Activated T-cell treated with anti-CD3 and anti-CD28 coated beads for 48 hours (primary cell): ENCODE results near the gene BABAM1.

Experiments
- DNase-seq: peaks from one replicate; pipeline ENCODE4 v3.0.0-alpha.2; 2020; ENCODE audit warnings: low read depth

The BABAM1 gene

GRCh38 chr19:17303940-17304267 is 36.7 kb downstream of the BABAM1 start:
- DNase-seq, result no peak

GRCh38 chr19:17304386-17305215 is 37.4 kb downstream of the BABAM1 start:
- DNase-seq, result no peak

- no peak for DNase-seq
Measured at GRCh38 chr19:17305216-17305516, 37.9 kb downstream of the BABAM1 start.

GRCh38 chr19:17305517-17306284 is 38.5 kb downstream of the BABAM1 start, which contains the start of gene MRPL34:
Gene MRPL34 (plus strand): TSS chr19:17305872. CDS start chr19:17305893, 21 bp downstream.
- peak; percentile 92 for DNase-seq

- no peak for DNase-seq
Measured at GRCh38 chr19:17306285-17306714, 39.1 kb downstream of the BABAM1 start.

GRCh38 chr19:17307876-17308377 is 40.7 kb downstream of the BABAM1 start:
- DNase-seq, result no peak

GRCh38 chr19:17309198-17309964 is 42.1 kb downstream of the BABAM1 start, which contains the start of gene DDA1:
Gene DDA1 (plus strand): TSS chr19:17309563. CDS start chr19:17309655, 92 bp downstream.
- DNase-seq, result peak; percentile 96

GRCh38 chr19:17309965-17310461 is 42.8 kb downstream of the BABAM1 start:
- DNase-seq, result no peak

- DNase-seq, result no peak
Measured at GRCh38 chr19:17311455-17312188, 44.4 kb downstream of the BABAM1 start.

- DNase-seq, result no peak
Measured at GRCh38 chr19:17312189-17313113, 45.2 kb downstream of the BABAM1 start.

GRCh38 chr19:17314007-17314593 is 46.9 kb downstream of the BABAM1 start:
- no peak for DNase-seq

- DNase-seq, result no peak
Measured at GRCh38 chr19:17318966-17319365, 51.7 kb downstream of the BABAM1 start.

GRCh38 chr19:17319473-17320238 is 52.4 kb downstream of the BABAM1 start:
- no peak for DNase-seq

- no peak for DNase-seq
Measured at GRCh38 chr19:17320435-17320834, 53.2 kb downstream of the BABAM1 start.

- no peak for DNase-seq
Measured at GRCh38 chr19:17321655-17322489, 54.6 kb downstream of the BABAM1 start.

GRCh38 chr19:17322854-17323253 is 55.6 kb downstream of the BABAM1 start:
- no peak for DNase-seq

GRCh38 chr19:17323300-17323963 is 56.2 kb downstream of the BABAM1 start:
- no peak for DNase-seq

- no peak for DNase-seq
Measured at GRCh38 chr19:17323964-17324332, 56.7 kb downstream of the BABAM1 start.
